Heart right ventricle (tissue), 16 donors: Measurements from ENCODE around the gene RAD51. TPM values are rescaled to one million over a fixed set of nuclear protein-coding genes. Genes with fewer than 3 reads are reported as not detected.

Source experiments
- ATAC-seq, 8 donors: fragments of 200-7000 bp; cut with Tn5 transposase; one replicate each; pipeline ENCODE4 v1.9.1; 2020; ENCODE audit warnings: mild to moderate bottlenecking in 8 of 8, moderate library complexity in 8 of 8, moderate number of reproducible peaks in 1 of 8
- DNase-seq, 2 donors: peaks; one replicate each; pipeline ENCODE4 v3.0.0-alpha.2; 2020
- H3K27ac ChIP-seq, 10 donors: fragments of 200-600 bp; sonication (generic) in 2 of 10; one replicate each; pipeline versions ENCODE4 v1.5.0 to v1.8.0; 2020 to 2022; ENCODE audit warnings: mild to moderate bottlenecking in 3 of 10
- H3K27me3 ChIP-seq, 7 donors: fragments of 200-600 bp; one replicate each; pipeline ENCODE4 v1.8.0; 2021 to 2022; ENCODE audit warnings: mild to moderate bottlenecking in 2 of 7
- H3K36me3 ChIP-seq, 9 donors: fragments of 200-600 bp; sonication (generic) in 1 of 9; one replicate each; pipeline versions ENCODE4 v1.5.0 to v1.8.0; 2020 to 2022; ENCODE audit warnings: mild to moderate bottlenecking in 2 of 9
- H3K4me1 ChIP-seq, 9 donors: fragments of 200-600 bp; sonication (generic) in 1 of 9; one replicate each; pipeline versions ENCODE4 v1.5.0 to v1.8.0; 2020 to 2022; ENCODE audit warnings: mild to moderate bottlenecking in 4 of 9
- H3K4me3 ChIP-seq, 10 donors: fragments of 200-600 bp; sonication (generic) in 2 of 10; one replicate each; pipeline versions ENCODE4 v1.5.0 to v1.8.0; 2020 to 2022; ENCODE audit warnings: mild to moderate bottlenecking in 7 of 10, moderate library complexity in 2 of 10
- H3K9me3 ChIP-seq, 11 donors: fragments of 200-600 bp in 10 of 11; sonication (generic) in 2 of 11; one replicate each; pipeline versions ENCODE4 v1.5.0 to v1.8.0; 2013 to 2022; ENCODE audit warnings: mild to moderate bottlenecking in 2 of 11, control low read depth in 1 of 11, moderate library complexity in 1 of 11
- CTCF ChIP-seq, 9 donors: fragments of 200-600 bp; sonication (generic) in 2 of 9; IDR thresholded peaks; one replicate each; pipeline versions ENCODE4 v1.5.0 to v1.8.0; 2021 to 2022; ENCODE audit warnings: antibody characterized with exemption in 9 of 9, mild to moderate bottlenecking in 5 of 9, moderate library complexity in 1 of 9
- WGBS, 2 donors: extraction: QIAGEN DNeasy Blood & Tissue Kit; methylation state at CpG; one replicate each; pipeline ENCODE4 v1.1.7; 2013; ENCODE audit warnings: inconsistent platforms in 1 of 2; 5-methylcytosine and 5-hydroxymethylcytosine counted together
- intact Hi-C, 10 donors: fragments of 100-400 bp; cut with DNase I; formaldehyde crosslinking; loops; one replicate each; pipeline versions ENCODE4 v1.11.1 to v1.14.2; 2022
- long read RNA-seq, 3 donors: library from polyadenylated mRNA; unstranded; transcript quantifications; one replicate each; pipeline ENCODE4 v2.0.0, GENCODE V29; 2020 to 2021
- polyA plus RNA-seq, 2 donors: library from polyadenylated mRNA; stranded (reverse); fragments of 200-250 nt; gene quantifications; one replicate each; pipeline ENCODE4 v1.2.3, GENCODE V29; 2013
- total RNA-seq, 10 donors: library from RNA; stranded (reverse); fragmentation: NEBNext Ultra II Directional in 3 of 10; extraction: Animal tissue kit (Norgen Biotek cat#: 25700) in 3 of 10; gene quantifications; one replicate each; pipeline versions ENCODE4 v1.2.1 to v1.2.4, GENCODE V29; 2021 to 2023
- donor health status: Arrhythmogenic right ventricular cardiomyopathy.
- donor health status: ischemic (EF 13 %, LVEDD 7.1; RV severe dilation, severe dysfunction).
- donor health status: healthy with polysubstance abuse.
- donor health status: DM: no; HTN: yes; CAD: no.
- donor health status: DM: no; HTN: no; CAD: no.
- donor health status: ischemic (EF 25% LVEDD 6.9; RV normal size, moderate dysfunction).
- donor health status: ischemic (EF 25% LVEDD 5.7; RV mildly dilated, moderate dysfunction).
- donor health status: healthy.
- donor health status: DM: yes; HTN: yes; CAD: no.
- donor health status: Ischemic cardiomyopathy.
- donor health status: ischemic (EF 35%, LVEDD 5.7; RV mildly dilated, moderate dysfunction).
- donor health status: nonischemic (EF 11% LVEDD 7.7; RV severe dilation, severe dysfunction).
- donor health status: DM: yes; HTN: yes; CAD: no.
- donor health status: PGD.
- donor health status: ischemic (EF 29% LVEDD 5.4; RV normal size, mild dysfunction).
- donor health status: nonischemic (EF 23%, LVEDD 6.1; RV moderate dilation, normal function).

RAD51 gene
- 1 to 10 TPM in 2 of 10 donors, under 1 TPM in 8; 0.30 to 3.6 (median 0.76) TPM for total RNA-seq
- polyA plus RNA-seq, result under 1 TPM in 1 of 2 donors, not detected in 1; 0.43 TPM
- long read RNA-seq, donor 1, partial matches to known transcripts, result 0 of 1 reads
- long read RNA-seq, donor 1, other reads (novel, unspliced or antisense), result 0 of 1 reads
- long read RNA-seq, donor 2, result 0 reads
- long read RNA-seq, donor 3, result 0 reads

GRCh38 chr15:40694688-40695468 lies at the start of gene RAD51:
Gene RAD51 (plus strand): TSS chr15:40695174. CDS start chr15:40698759, 3,585 bp downstream.
- intact Hi-C loops, result loop anchor here in 4 of 10 donors (1.0 to 10.0 kb wide), 7 partner anchors 47 to 200 kb away; partner anchors contain the start of genes VPS18 (in 2 of the 4), DNAJC17 (in 1 of the 4), RMDN3 (in 1 of the 4) and ZFYVE19 (in 1 of the 4)
- H3K4me3 ChIP-seq, result peak within 1 kb of the TSS; percentile 52 to 90 (median 84)
- ATAC-seq (peak; percentile 98 to 99 (median 99)), DNase-seq (peak; percentile 94)
- peaks cover 0 to 24% (median 18%) of the 10 kb centered on the region in 9 donors for H3K4me1 ChIP-seq
- TF ChIP-seq CTCF (IDR thresholded peaks at IDR 0.05), result peak in 1 of 9 donors; percentile 18
- 0 to 1% methylated on average over 81 of the region's 81 CpGs for WGBS, 2 donors
- H3K9me3 ChIP-seq, result no peaks in the 10 kb centered on the region
- H3K27ac ChIP-seq, result peak within 1 kb of the TSS; percentile 94 to 100 (median 98)
- H3K36me3 ChIP-seq, result peaks cover 0 to 34% (median 0%) of the 10 kb centered on the region in 9 donors
- no peaks in the 10 kb centered on the region for H3K27me3 ChIP-seq

GRCh38 chr15:40647523-40647922 lies 47.5 kb upstream of the RAD51 start:
- 97 to 100% methylated on average over 1 of the region's 1 CpG for WGBS, 2 donors
- Histone ChIP-seq H3K4me1 (no peaks in the 10 kb centered on the region), H3K9me3 (no peaks in the 10 kb centered on the region), H3K4me3 (no peak overlapping the region), H3K36me3 (peaks cover 0 to 36% (median 0%) of the 10 kb centered on the region in 9 donors), H3K27me3 (no peaks in the 10 kb centered on the region), H3K27ac (no peak overlapping the region)
- intact Hi-C loops, result no loop called here
- TF ChIP-seq CTCF (IDR thresholded peaks at IDR 0.05), result no peak
- ATAC-seq (no peak), DNase-seq (no peak)

- no peak for ATAC-seq
- TF ChIP-seq CTCF (IDR thresholded peaks at IDR 0.05), result no peak
These were observed 44.5 kb upstream of the RAD51 start for GRCh38 chr15:40650479-40650878.

GRCh38 chr15:40660686-40661085 lies 34.3 kb upstream of the RAD51 start:
- no peak overlapping the region for H3K27ac ChIP-seq
- no peaks in the 10 kb centered on the region for H3K27me3 ChIP-seq
- ATAC-seq, result no peak
- intact Hi-C loops, result no loop called here
- H3K9me3 ChIP-seq, result no peaks in the 10 kb centered on the region
- H3K36me3 ChIP-seq, result peaks cover 0 to 33% (median 0%) of the 10 kb centered on the region in 9 donors
- no peak overlapping the region for H3K4me3 ChIP-seq
- no peak for TF ChIP-seq CTCF (IDR thresholded peaks at IDR 0.05)
- 98 to 100% methylated on average over 5 of the region's 5 CpGs for WGBS, 2 donors
- DNase-seq, result no peak
- H3K4me1 ChIP-seq, result no peaks in the 10 kb centered on the region

More at GRCh38 chr15:40650479-40650878, 44.5 kb upstream of the RAD51 start:
- no peaks in the 10 kb centered on the region for H3K4me1 ChIP-seq
- no peak for DNase-seq
- peaks cover 0 to 48% (median 0%) of the 10 kb centered on the region in 9 donors for H3K36me3 ChIP-seq
- H3K4me3 ChIP-seq, result no peak overlapping the region
- no peaks in the 10 kb centered on the region for H3K9me3 ChIP-seq
- H3K27me3 ChIP-seq, result no peaks in the 10 kb centered on the region
- intact Hi-C loops, result no loop called here
- no peak overlapping the region for H3K27ac ChIP-seq
